GM23338 (cell line): ENCODE data around the gene NSUN3. TPM values are rescaled to one million over a fixed set of nuclear protein-coding genes. Genes with fewer than 3 reads are reported as not detected.
"Not testable (repeated sequence)": the region's sequence is repeated elsewhere in the genome, so short reads cannot be mapped to it uniquely, and the experiment has no call there.

ENCODE experiments used
- ATAC-seq: fragments of 200-7000 bp; cut with Tn5 transposase; 3 replicates; pipeline ENCODE4 v1.9.1; 2020
- DNase-seq: peaks from one replicate; pipeline ENCODE4 v3.0.0-alpha.2; 2015; ENCODE audit warnings: low spot score
- H2AFZ ChIP-seq: fragments of 200-600 bp; sonication (generic); 2 replicates; pipeline ENCODE4 v1.8.0; 2016; ENCODE audit warnings: antibody characterized with exemption, mild to moderate bottlenecking, moderate library complexity
- H3F3A ChIP-seq: fragments of 200-600 bp; sonication (generic); replicated peaks from 2 replicates; pipeline ENCODE4 v1.8.0; 2017; ENCODE audit warnings: antibody characterized with exemption, mixed run types, low read depth
- H3K27ac ChIP-seq: fragments of 200-600 bp; sonication (generic); 2 replicates; pipeline ENCODE4 v1.6.1; 2016; ENCODE audit warnings: low read depth
- H3K27me3 ChIP-seq: fragments of 200-600 bp; sonication (generic); 2 replicates; pipeline ENCODE4 v1.8.0; 2016; ENCODE audit warnings: mild to moderate bottlenecking, mixed run types, moderate library complexity; ENCODE audit not compliant: insufficient read depth
- H3K36me3 ChIP-seq: fragments of 200-600 bp; sonication (generic); 2 replicates; pipeline ENCODE4 v1.8.0; 2016; ENCODE audit warnings: mild to moderate bottlenecking; ENCODE audit not compliant: insufficient read depth
- H3K4me1 ChIP-seq: fragments of 200-600 bp; sonication (generic); 2 replicates; pipeline ENCODE4 v1.8.0; 2016; ENCODE audit warnings: mild to moderate bottlenecking, moderate library complexity; ENCODE audit not compliant: insufficient read depth
- H3K4me2 ChIP-seq: fragments of 200-600 bp; sonication (generic); 2 replicates; pipeline ENCODE4 v1.7.1; 2017; ENCODE audit warnings: mixed run types
- H3K4me3 ChIP-seq: fragments of 200-600 bp; sonication (generic); 2 replicates; pipeline ENCODE4 v1.6.1; 2016; ENCODE audit warnings: mixed run types
- H3K79me2 ChIP-seq: fragments of 200-600 bp; sonication (generic); replicated peaks from 2 replicates; pipeline ENCODE4 v1.8.0; 2017; ENCODE audit warnings: mild to moderate bottlenecking; ENCODE audit not compliant: insufficient read depth
- H3K9me2 ChIP-seq: fragments of 200-600 bp; sonication (generic); 2 replicates; pipeline ENCODE4 v1.8.0; 2017; ENCODE audit not compliant: insufficient read depth
- H4K20me1 ChIP-seq: fragments of 200-600 bp; sonication (generic); replicated peaks from 2 replicates; pipeline ENCODE4 v1.8.0; 2017; ENCODE audit warnings: mild to moderate bottlenecking; ENCODE audit not compliant: insufficient read depth
- H3K27ac Mint-ChIP-seq: 2 replicates; pipeline ENCODE4 v1.8.0; 2020; ENCODE audit warnings: inconsistent platforms, mild to moderate bottlenecking, moderate library complexity, mixed read lengths
- H3K27me3 Mint-ChIP-seq: 3 replicates; pipeline ENCODE4 v1.8.0; 2022; ENCODE audit warnings: low read depth, mild to moderate bottlenecking, moderate library complexity, mixed read lengths, inconsistent platforms; ENCODE audit not compliant: insufficient read depth, poor library complexity
- H3K36me3 Mint-ChIP-seq: 3 replicates; pipeline ENCODE4 v1.8.0; 2021; ENCODE audit warnings: low read depth, mild to moderate bottlenecking, inconsistent platforms, moderate library complexity, mixed read lengths
- H3K4me1 Mint-ChIP-seq: 3 replicates; pipeline ENCODE4 v1.8.0; 2020; ENCODE audit warnings: mild to moderate bottlenecking, inconsistent platforms, mixed read lengths
- H3K4me3 Mint-ChIP-seq: 3 replicates; pipeline ENCODE4 v1.8.0; 2021; ENCODE audit warnings: moderate library complexity, mild to moderate bottlenecking, inconsistent platforms, mixed read lengths
- H3K9me3 Mint-ChIP-seq: 3 replicates; pipeline ENCODE4 v1.8.0; 2020; ENCODE audit warnings: moderate library complexity, mild to moderate bottlenecking, inconsistent platforms, mixed read lengths
- CREB1 ChIP-seq: fragments of 250-450 bp; sonication (Bioruptor Pico); IDR thresholded peaks from 2 replicates; pipeline ENCODE4 v1.5.0; 2020; ENCODE audit warnings: low read depth, mild to moderate bottlenecking, moderate library complexity
- CTCF ChIP-seq, 2 experiments: fragments of 200-600 bp in 1 of 2; sonication (generic) in 1 of 2; conservative IDR thresholded peaks; 2 replicates each; pipeline versions ENCODE4 v1.5.1 to v1.6.1; 2016 to 2017; ENCODE audit warnings: antibody characterized with exemption in 2 of 2, low read depth in 2 of 2, mild to moderate bottlenecking in 2 of 2, moderate library complexity in 1 of 2
- EZH2 ChIP-seq: fragments of 200-600 bp; sonication (generic); IDR thresholded peaks from one replicate; pipeline ENCODE4 v1.8.0; 2017; ENCODE audit warnings: antibody characterized with exemption, mild to moderate bottlenecking, low read depth; ENCODE audit not compliant: unreplicated experiment
- EZH2phosphoT487 ChIP-seq: fragments of 200-600 bp; sonication (generic); IDR thresholded peaks from one replicate; pipeline ENCODE4 v1.8.1; 2018; ENCODE audit warnings: antibody characterized with exemption; ENCODE audit not compliant: unreplicated experiment
- JUNB ChIP-seq: IDR thresholded peaks from one replicate; pipeline ENCODE4 v1.6.1; 2016; ENCODE audit warnings: antibody characterized with exemption; ENCODE audit not compliant: unreplicated experiment
- NANOG ChIP-seq: IDR thresholded peaks from 2 replicates; pipeline ENCODE4 v1.6.1; 2016; ENCODE audit warnings: antibody characterized with exemption, borderline replicate concordance
- POLR2AphosphoS5 ChIP-seq: IDR thresholded peaks from 2 replicates; pipeline ENCODE4 v1.6.1; 2016; ENCODE audit warnings: antibody characterized with exemption, low read depth
- ZNF331 ChIP-seq: fragments of 250-450 bp; sonication (Bioruptor Pico); IDR thresholded peaks from 2 replicates; pipeline ENCODE4 v1.5.0; 2020; ENCODE audit warnings: low read depth, mild to moderate bottlenecking, moderate library complexity
- ZNF462 ChIP-seq: fragments of 250-450 bp; sonication (Bioruptor Pico); IDR thresholded peaks from 2 replicates; pipeline ENCODE4 v1.5.0; 2020; ENCODE audit warnings: mild to moderate bottlenecking, moderate library complexity
- polyA plus RNA-seq: library from polyadenylated mRNA; unstranded; fragments of >200 nt; fragmentation: Nextera tagmentation; extraction: Ambion mirVana; gene quantifications from 2 replicates; pipeline ENCODE4 v1.2.1, GENCODE V29; 2016
- total RNA-seq: library from RNA; depleted of rRNA; stranded (reverse); fragments of >200 nt; shearing (Covaris generic); gene quantifications from 2 replicates; pipeline ENCODE4 v1.2.3, GENCODE V29; 2014

The NSUN3 gene
- total and polyA plus RNA-seq, 2 experiments from 2014 or later = 5.4 to 10.6 TPM

- H3K4me1 Mint-ChIP-seq, H3K36me3 ChIP-seq, H3K9me2 ChIP-seq, H3K79me2 ChIP-seq, H4K20me1 ChIP-seq, H3K4me3 ChIP-seq, H3K4me1 ChIP-seq, DNase-seq, H3F3A ChIP-seq, H3K4me2 ChIP-seq, H2AFZ ChIP-seq, H3K4me3 Mint-ChIP-seq, ATAC-seq, H3K27me3 ChIP-seq, H3K27ac ChIP-seq, H3K27ac Mint-ChIP-seq: not testable (repeated sequence)
- peaks cover 14% of the 10 kb centered on the region for H3K27me3 Mint-ChIP-seq
- H3K36me3 Mint-ChIP-seq = peaks cover 42% of the 10 kb centered on the region
- H3K9me3 Mint-ChIP-seq = peaks cover 32% of the 10 kb centered on the region
Measured at GRCh38 chr3:94044100-94044936, 18.5 kb upstream of the NSUN3 start.

GRCh38 chr3:94046533-94046932, 16.3 kb upstream of the NSUN3 start:
- no peaks in the 10 kb centered on the region for H4K20me1 ChIP-seq
- no peak overlapping the region for H3K27ac ChIP-seq
- H3K27me3 ChIP-seq = no peaks in the 10 kb centered on the region
- Mint-ChIP-seq H3K4me3 (no peak overlapping the region), H3K9me3 (peaks cover 32% of the 10 kb centered on the region), H3K27me3 (peaks cover 14% of the 10 kb centered on the region), H3K36me3 (peaks cover 38% of the 10 kb centered on the region), H3K27ac (no peak overlapping the region), H3K4me1 (no peaks in the 10 kb centered on the region)
- no peak overlapping the region for H3K4me2 ChIP-seq
- peaks cover 3% of the 10 kb centered on the region; the same call in 1 of the 2 replicates for H3K36me3 ChIP-seq
- H3K4me1 ChIP-seq = no peaks in the 10 kb centered on the region
- no peaks in the 10 kb centered on the region for H3K79me2 ChIP-seq
- H3K9me2 ChIP-seq = no peaks in the 10 kb centered on the region
- H3F3A ChIP-seq = no peaks in the 10 kb centered on the region
- no peak overlapping the region for H3K4me3 ChIP-seq
- no peak overlapping the region for H2AFZ ChIP-seq
- TF ChIP-seq POLR2AphosphoS5 = no peak
- TF ChIP-seq CREB1 (CRISPR knock-in tag) = no peak
- no peak for TF ChIP-seq JUNB
- TF ChIP-seq ZNF331 (CRISPR knock-in tag) = no peak
- no peak for TF ChIP-seq NANOG
- no peak for TF ChIP-seq CTCF (conservative IDR thresholded peaks at IDR 0.05; ENCODE audit: low read depth in 2 of 2)
- TF ChIP-seq EZH2phosphoT487 = no peak
- TF ChIP-seq ZNF462 (CRISPR knock-in tag) = no peak
- no peak for TF ChIP-seq EZH2
- no peak for ATAC-seq
- no peak for DNase-seq
